Cardiac fibroblast (primary cell): ENCODE data around the gene SCG3.

Source experiments
- DNase-seq, 2 donors: peaks; one replicate each; pipeline versions ENCODE4 v3.0.0 to v3.0.0-alpha.2; 2010; ENCODE audit warnings: low read depth in 2 of 2
- H3K4me3 ChIP-seq, 2 donors: replicated peaks in 1 of 2; 1 replicate in 1 of 2; 2 replicates in 1 of 2; pipeline ENCODE4 v1.5.1; 2011; ENCODE audit warnings: low read depth in 2 of 2, low read length in 2 of 2, mild to moderate bottlenecking in 2 of 2, moderate library complexity in 1 of 2
- TF ChIP-seq, protein P1 (sequence below): IDR thresholded peaks from one replicate; pipeline ENCODE4 v1.5.1; 2011; ENCODE audit warnings: low read depth, mild to moderate bottlenecking, low read length, inconsistent platforms

SCG3 gene

DNA sequence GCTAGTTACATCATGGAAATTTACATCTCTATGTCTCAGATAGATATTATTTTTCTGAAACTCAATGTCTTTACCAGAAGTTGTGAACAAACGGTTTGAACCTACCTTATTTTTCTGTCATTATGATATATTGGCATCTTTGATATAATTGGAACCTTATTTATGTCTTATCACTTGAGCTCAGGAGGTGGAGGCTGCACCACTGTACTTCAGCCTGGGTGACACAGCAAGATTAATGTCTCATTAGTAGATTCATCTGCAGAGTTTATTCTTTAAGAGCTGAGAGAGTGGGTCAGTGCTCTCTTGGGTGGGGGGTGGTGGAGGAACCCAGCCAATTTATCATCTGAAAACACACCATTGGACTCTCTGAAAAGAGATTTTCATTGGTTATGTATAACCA, 21.4 kb downstream of the SCG3 start:
- H3K4me3 ChIP-seq = no peak overlapping the region
- TF ChIP-seq, protein P1, sequence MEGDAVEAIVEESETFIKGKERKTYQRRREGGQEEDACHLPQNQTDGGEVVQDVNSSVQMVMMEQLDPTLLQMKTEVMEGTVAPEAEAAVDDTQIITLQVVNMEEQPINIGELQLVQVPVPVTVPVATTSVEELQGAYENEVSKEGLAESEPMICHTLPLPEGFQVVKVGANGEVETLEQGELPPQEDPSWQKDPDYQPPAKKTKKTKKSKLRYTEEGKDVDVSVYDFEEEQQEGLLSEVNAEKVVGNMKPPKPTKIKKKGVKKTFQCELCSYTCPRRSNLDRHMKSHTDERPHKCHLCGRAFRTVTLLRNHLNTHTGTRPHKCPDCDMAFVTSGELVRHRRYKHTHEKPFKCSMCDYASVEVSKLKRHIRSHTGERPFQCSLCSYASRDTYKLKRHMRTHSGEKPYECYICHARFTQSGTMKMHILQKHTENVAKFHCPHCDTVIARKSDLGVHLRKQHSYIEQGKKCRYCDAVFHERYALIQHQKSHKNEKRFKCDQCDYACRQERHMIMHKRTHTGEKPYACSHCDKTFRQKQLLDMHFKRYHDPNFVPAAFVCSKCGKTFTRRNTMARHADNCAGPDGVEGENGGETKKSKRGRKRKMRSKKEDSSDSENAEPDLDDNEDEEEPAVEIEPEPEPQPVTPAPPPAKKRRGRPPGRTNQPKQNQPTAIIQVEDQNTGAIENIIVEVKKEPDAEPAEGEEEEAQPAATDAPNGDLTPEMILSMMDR = no peak
- DNase-seq = no peak

GRCh38 chr15:51706291-51706690, 25.0 kb downstream of the SCG3 start:
- peak in 1 of 2 donors; percentile 17 for DNase-seq
- no peak overlapping the region for H3K4me3 ChIP-seq
- TF ChIP-seq, protein P1 = no peak

DNA sequence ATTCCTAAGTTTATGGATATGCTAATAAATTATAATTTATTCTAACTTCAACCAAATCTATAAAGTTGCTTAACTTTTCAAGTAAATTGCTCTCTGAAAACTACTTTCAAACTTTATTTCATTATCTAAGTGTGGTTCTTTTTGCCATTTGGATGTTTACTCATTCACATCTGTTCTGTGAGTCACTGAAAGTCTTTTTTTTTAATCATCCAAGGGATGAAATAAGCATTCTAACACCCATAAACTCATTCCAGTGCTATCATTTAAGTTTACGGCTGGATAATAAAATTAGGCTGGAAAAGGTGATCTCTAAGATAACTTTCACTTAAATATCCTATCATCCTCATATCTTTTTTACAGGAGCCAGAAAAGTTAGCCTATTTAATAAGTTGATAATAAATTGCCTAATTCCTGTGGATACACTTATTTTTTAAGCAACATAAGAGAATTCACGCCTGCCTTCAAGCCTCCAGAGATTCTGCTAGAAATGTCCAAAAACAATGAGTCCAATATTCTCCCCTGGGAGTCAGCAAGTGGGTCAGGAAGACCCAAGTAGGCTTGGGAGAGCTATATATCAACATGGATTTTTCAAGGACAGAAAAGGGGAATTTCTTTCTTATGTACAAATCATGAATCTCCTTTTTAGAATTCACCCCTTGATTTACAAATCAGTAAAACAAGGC, 25.8 kb downstream of the SCG3 start:
- TF ChIP-seq, protein P1 = no peak

GRCh38 chr15:51708013-51708412, 26.7 kb downstream of the SCG3 start:
- no peak overlapping the region for H3K4me3 ChIP-seq
- TF ChIP-seq, protein P1 = no peak
- no peak for DNase-seq

More for the DNA sequence above, 25.8 kb downstream of the SCG3 start:
- H3K4me3 ChIP-seq = no peak overlapping the region
- DNase-seq = no peak

DNA sequence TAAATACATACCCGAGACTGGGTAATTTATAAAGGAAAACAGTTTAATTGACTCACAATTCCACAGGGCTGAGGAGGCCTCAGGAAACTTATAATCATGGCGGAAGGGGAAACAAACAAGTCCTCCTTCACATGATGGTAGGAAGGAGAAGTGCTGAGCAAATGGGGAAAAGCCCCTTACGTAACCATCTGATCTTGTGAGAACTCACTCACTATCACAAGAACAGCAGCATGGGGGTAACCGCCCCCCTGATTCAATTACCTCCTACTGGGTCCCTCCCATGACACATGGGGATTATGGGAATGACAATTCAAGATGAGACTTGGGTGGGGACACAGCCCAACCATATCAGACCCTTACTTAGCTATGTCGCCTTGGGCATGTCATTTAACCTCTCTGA, 27.7 kb downstream of the SCG3 start:
- H3K4me3 ChIP-seq = no peak overlapping the region
- TF ChIP-seq, protein P1 = no peak
- no peak for DNase-seq

GRCh38 chr15:51714162-51714561, 32.9 kb downstream of the SCG3 start:
- no peak overlapping the region for H3K4me3 ChIP-seq
- no peak for DNase-seq
- TF ChIP-seq, protein P1 = no peak

DNA sequence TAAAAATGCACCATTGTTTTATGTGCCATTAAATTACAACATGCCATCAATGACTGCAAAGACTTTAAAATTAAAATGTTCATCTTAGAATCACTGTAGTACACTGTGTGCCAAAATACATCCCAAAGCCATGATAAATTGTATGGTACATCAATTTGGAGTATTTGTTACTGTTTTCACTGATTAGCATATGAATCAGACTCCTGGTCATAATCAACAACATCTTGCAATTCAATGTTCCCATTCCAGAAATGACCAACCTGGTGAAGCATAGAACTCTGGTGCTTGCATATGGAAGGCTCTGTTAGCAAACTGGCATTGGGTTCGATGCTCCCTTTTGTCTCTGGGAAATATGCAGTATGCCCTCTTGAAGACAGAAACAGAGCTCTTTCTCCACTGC, 33.6 kb downstream of the SCG3 start:
- H3K4me3 ChIP-seq = no peak overlapping the region
- TF ChIP-seq, protein P1 = no peak
- no peak for DNase-seq
